Hepatocyte (in vitro differentiated cells): ENCODE data around the gene BBS4. TPM values are rescaled to one million over a fixed set of nuclear protein-coding genes. Genes with fewer than 3 reads are reported as not detected.

Experiments
- DNase-seq: peaks from one replicate; pipeline ENCODE4 v3.0.0-alpha.2; 2016; ENCODE audit warnings: low spot score
- H2AFZ ChIP-seq: fragments of 200-600 bp; sonication (generic); 2 replicates; pipeline ENCODE4 v1.6.0; 2016; ENCODE audit warnings: antibody characterized with exemption, mild to moderate bottlenecking
- H3K27ac ChIP-seq: fragments of 200-600 bp; sonication (generic); 2 replicates; pipeline ENCODE4 v1.5.1; 2016; ENCODE audit warnings: mild to moderate bottlenecking
- H3K27me3 ChIP-seq: fragments of 200-600 bp; sonication (generic); 2 replicates; pipeline ENCODE4 v1.6.1; 2016
- H3K36me3 ChIP-seq: fragments of 200-600 bp; sonication (generic); replicated peaks from 2 replicates; pipeline ENCODE4 v1.5.1; 2016; ENCODE audit warnings: low read depth; ENCODE audit not compliant: insufficient read depth
- H3K4me1 ChIP-seq: fragments of 200-600 bp; sonication (generic); 2 replicates; pipeline ENCODE4 v1.5.1; 2016; ENCODE audit warnings: mild to moderate bottlenecking, moderate library complexity; ENCODE audit not compliant: insufficient read depth
- H3K4me2 ChIP-seq: fragments of 200-600 bp; sonication (generic); 2 replicates; pipeline ENCODE4 v1.6.0; 2016
- H3K4me3 ChIP-seq: fragments of 200-600 bp; sonication (generic); 2 replicates; pipeline ENCODE4 v1.5.1; 2016; ENCODE audit warnings: mild to moderate bottlenecking
- H3K79me2 ChIP-seq: fragments of 200-600 bp; sonication (generic); 2 replicates; pipeline ENCODE4 v1.6.0; 2017; ENCODE audit warnings: mild to moderate bottlenecking
- H3K9me2 ChIP-seq: fragments of 200-600 bp; sonication (generic); replicated peaks from 2 replicates; pipeline ENCODE4 v1.6.0; 2017; ENCODE audit warnings: mild to moderate bottlenecking; ENCODE audit not compliant: insufficient read depth
- H3K9me3 ChIP-seq: fragments of 200-600 bp; sonication (generic); 2 replicates; pipeline ENCODE4 v1.5.1; 2016; ENCODE audit warnings: low read depth, mild to moderate bottlenecking
- H4K20me1 ChIP-seq: fragments of 200-600 bp; sonication (generic); 2 replicates; pipeline ENCODE4 v1.6.0; 2016; ENCODE audit warnings: mild to moderate bottlenecking; ENCODE audit not compliant: insufficient read depth, poor library complexity, severe bottlenecking
- CTCF ChIP-seq: fragments of 200-600 bp; sonication (generic); IDR thresholded peaks from 2 replicates; pipeline ENCODE4 v1.5.1; 2016; ENCODE audit warnings: antibody characterized with exemption, mild to moderate bottlenecking; ENCODE audit not compliant: poor library complexity
- EZH2 ChIP-seq: fragments of 200-600 bp; sonication (generic); IDR thresholded peaks from 2 replicates; pipeline ENCODE4 v1.6.1; 2016; ENCODE audit warnings: antibody characterized with exemption, mild to moderate bottlenecking, borderline replicate concordance
- EZH2phosphoT487 ChIP-seq: fragments of 200-600 bp; sonication (generic); IDR thresholded peaks from one replicate; pipeline ENCODE4 v1.6.1; 2018; ENCODE audit warnings: antibody characterized with exemption, mild to moderate bottlenecking, low read depth, moderate library complexity; ENCODE audit not compliant: unreplicated experiment, severe bottlenecking
- WGBS: methylation state at CpG from one replicate; pipeline ENCODE4 v1.1.6; 2016; ENCODE audit warnings: low lambda C conversion rate; ENCODE audit errors: missing lambda C conversion rate; 5-methylcytosine and 5-hydroxymethylcytosine counted together
- polyA plus RNA-seq: library from polyadenylated mRNA; unstranded; fragments of >200 nt; fragmentation: Nextera tagmentation; extraction: Ambion mirVana; gene quantifications from 2 replicates; pipeline ENCODE4 v1.2.1, GENCODE V29; 2016
- total RNA-seq: library from RNA; depleted of rRNA; stranded (reverse); fragments of >200 nt; gene quantifications from 2 replicates; pipeline ENCODE4 v1.2.3, GENCODE V29; 2014

The BBS4 gene
- total and polyA plus RNA-seq, 2 experiments from 2014 or later, result 18.1 to 28.3 TPM

GRCh38 chr15:72735111-72735510 is 49.1 kb downstream of the BBS4 start:
- H3K79me2 ChIP-seq, result no peaks in the 10 kb centered on the region
- no peaks in the 10 kb centered on the region for H3K9me3 ChIP-seq
- no peaks in the 10 kb centered on the region for H3K36me3 ChIP-seq

GRCh38 chr15:72737061-72737460 is 51.1 kb downstream of the BBS4 start:
- 89% methylated on average over 3 of the region's 3 CpGs for WGBS
- DNase-seq, result no peak
- H3K9me2 ChIP-seq, result no peaks in the 10 kb centered on the region
- H3K79me2 ChIP-seq, result no peaks in the 10 kb centered on the region
- no peaks in the 10 kb centered on the region for H3K4me1 ChIP-seq
- no peaks in the 10 kb centered on the region for H4K20me1 ChIP-seq
- no peaks in the 10 kb centered on the region for H3K27me3 ChIP-seq
- no peaks in the 10 kb centered on the region for H3K36me3 ChIP-seq
- H3K4me2 ChIP-seq, result no peak overlapping the region
- H3K4me3 ChIP-seq, result no peak overlapping the region
- H2AFZ ChIP-seq, result no peak overlapping the region
- TF ChIP-seq EZH2 (no peak), EZH2phosphoT487 (no peak), CTCF (no peak)
- no peaks in the 10 kb centered on the region for H3K9me3 ChIP-seq
- no peak overlapping the region for H3K27ac ChIP-seq

More at GRCh38 chr15:72735111-72735510, 49.1 kb downstream of the BBS4 start:
- WGBS, result 97% methylated on average over 2 of the region's 2 CpGs
- Histone ChIP-seq H3K4me3 (no peak overlapping the region), H3K27me3 (no peaks in the 10 kb centered on the region), H3K27ac (no peak overlapping the region), H2AFZ (no peak overlapping the region), H4K20me1 (no peaks in the 10 kb centered on the region), H3K4me2 (no peak overlapping the region), H3K9me2 (no peaks in the 10 kb centered on the region), H3K4me1 (no peaks in the 10 kb centered on the region)
- no peak for DNase-seq
- TF ChIP-seq CTCF (no peak), EZH2phosphoT487 (no peak), EZH2 (no peak)

GRCh38 chr15:72737723-72738122 is 51.7 kb downstream of the BBS4 start:
- Histone ChIP-seq H3K27me3 (no peaks in the 10 kb centered on the region), H2AFZ (no peak overlapping the region), H3K79me2 (no peaks in the 10 kb centered on the region), H3K27ac (no peak overlapping the region), H3K4me2 (no peak overlapping the region), H3K4me3 (no peak overlapping the region), H3K4me1 (no peaks in the 10 kb centered on the region), H4K20me1 (no peaks in the 10 kb centered on the region), H3K9me2 (no peaks in the 10 kb centered on the region), H3K36me3 (no peaks in the 10 kb centered on the region), H3K9me3 (no peaks in the 10 kb centered on the region)
- WGBS, result 95% methylated on average over 1 of the region's 1 CpG
- TF ChIP-seq CTCF (no peak), EZH2phosphoT487 (no peak), EZH2 (no peak)
- DNase-seq, result no peak

- Histone ChIP-seq H3K27me3 (no peaks in the 10 kb centered on the region), H3K4me1 (no peaks in the 10 kb centered on the region), H4K20me1 (no peaks in the 10 kb centered on the region), H3K4me3 (no peak overlapping the region), H3K36me3 (no peaks in the 10 kb centered on the region), H3K9me3 (no peaks in the 10 kb centered on the region), H2AFZ (no peak overlapping the region), H3K27ac (no peak overlapping the region), H3K9me2 (no peaks in the 10 kb centered on the region), H3K4me2 (no peak overlapping the region), H3K79me2 (no peaks in the 10 kb centered on the region)
- DNase-seq, result no peak
- TF ChIP-seq CTCF (no peak), EZH2 (no peak), EZH2phosphoT487 (no peak)
- 100% methylated on average over 1 of the region's 1 CpG for WGBS
Measured at GRCh38 chr15:72740219-72740618, 54.2 kb downstream of the BBS4 start.
